GM18520 (cell line): ENCODE data around the gene NR1H3.
"Not testable (repeated sequence)": the region's sequence is repeated elsewhere in the genome, so short reads cannot be mapped to it uniquely, and the experiment has no call there.

ENCODE experiments used
- ATAC-seq: cut with Tn5 transposase; IDR thresholded peaks from one replicate; pipeline ENCODE4 v1.9.1; 2021; ENCODE audit not compliant: unreplicated experiment

The NR1H3 gene

DNA sequence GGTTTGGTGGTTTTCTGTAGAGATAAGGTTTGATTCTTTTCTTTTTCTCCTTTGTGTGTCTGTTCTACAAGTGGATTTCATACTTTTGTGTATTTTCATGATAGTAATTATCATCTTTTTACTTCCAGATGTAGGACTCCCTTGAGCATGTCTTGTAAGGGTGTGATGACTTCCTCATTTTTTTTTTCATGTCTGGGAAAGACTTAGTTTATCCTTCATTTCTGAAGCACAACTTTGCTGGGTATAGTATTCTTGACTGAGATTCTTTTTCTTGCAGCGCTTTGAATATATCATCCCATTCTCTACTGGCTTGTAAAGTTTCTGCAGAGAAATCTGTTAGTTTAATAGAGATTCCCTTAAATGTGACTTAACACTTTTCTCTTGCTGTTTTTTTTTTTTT is 45.1 kb downstream of the NR1H3 start:
- no peak for ATAC-seq

DNA sequence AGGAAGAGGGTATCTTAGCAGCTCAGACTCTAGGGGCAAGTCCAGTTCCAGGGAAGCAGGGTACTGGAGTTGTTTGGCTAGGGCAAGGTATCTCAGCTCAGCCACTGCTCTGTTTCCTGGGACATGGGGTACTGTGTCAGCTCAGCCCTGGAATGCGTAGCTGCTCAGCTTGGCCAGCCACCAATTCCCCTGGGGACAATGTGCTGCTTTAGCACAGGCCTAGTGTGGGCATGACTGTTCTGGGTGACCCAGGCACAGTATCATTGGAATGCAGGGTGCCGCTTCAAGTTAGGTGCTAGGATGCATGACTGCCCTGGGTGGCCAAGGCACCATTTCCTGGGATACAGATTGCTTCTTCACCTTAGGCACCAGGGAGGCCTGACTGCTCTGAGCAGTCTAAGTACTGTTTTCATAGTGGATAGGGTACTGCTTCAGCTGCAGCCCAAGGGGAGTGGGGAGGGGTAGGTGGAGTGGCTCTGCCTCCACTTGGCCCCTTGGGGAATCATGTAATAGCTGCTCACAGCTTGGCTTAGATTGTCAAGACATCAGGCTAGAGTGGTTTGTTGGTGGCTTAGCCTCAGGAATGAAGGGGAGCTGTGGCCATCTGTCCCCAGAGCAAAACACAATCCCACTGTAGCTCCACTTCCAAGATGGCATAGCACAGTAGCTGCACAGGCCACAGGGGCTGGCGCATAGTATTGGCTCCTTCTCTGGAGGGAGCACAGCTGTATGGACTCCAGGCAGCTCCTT is 48.1 kb downstream of the NR1H3 start:
- ATAC-seq: no peak

DNA sequence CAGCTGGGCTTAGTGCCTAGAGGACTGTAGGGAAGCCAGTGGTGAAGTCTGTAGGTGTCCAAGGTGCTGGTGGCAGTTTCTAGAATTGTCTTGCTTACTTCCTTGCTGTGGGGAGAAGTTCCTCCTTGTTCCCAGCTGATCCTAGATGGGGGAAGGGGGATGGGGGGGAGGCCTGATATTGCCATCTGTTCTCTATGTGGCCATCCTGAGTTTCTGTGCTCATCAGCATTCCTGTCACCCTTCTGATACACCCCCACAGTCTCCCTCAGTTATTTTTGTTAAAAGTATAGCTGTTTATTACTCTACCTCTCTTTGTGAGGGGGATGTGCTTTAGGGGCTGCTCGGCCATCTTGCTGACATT is 48.7 kb downstream of the NR1H3 start:
- ATAC-seq: no peak

DNA sequence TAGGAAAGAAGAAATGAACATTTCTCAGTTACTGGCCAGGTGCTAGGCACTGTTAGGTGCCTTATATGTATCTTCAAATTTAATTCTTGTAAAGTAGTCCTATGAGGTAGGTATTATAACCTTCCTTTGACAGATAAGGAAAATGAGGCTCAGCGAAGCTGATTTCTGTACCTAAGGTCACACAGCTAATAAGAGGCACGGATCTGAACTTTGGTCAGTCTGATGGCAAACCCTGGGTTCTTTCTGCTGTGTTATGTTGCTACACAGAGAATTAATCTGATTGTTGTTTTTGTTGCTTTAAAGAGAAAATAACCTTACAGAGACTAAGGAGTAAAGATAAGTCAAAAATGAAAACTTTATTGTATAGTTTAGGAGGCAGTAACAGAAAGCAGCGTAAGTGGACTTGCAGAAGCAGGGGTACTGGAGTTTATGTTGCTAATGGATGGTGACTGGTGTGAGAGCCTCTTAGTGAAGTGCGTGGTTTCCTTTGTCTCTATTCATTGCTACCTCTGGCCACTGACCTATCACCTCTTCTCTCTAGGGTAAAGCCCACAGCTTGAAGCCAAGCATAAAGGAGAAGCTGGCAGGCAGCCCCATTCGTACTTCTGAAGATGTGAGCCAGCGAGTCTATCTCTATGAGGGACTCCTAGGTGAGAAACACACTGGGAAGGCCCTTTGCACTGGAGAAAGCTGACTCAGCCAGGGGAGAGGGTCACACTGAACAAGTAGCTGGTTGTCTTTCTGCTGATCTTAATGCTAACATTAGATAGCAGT is 50.4 kb downstream of the NR1H3 start:
- ATAC-seq: no peak

DNA sequence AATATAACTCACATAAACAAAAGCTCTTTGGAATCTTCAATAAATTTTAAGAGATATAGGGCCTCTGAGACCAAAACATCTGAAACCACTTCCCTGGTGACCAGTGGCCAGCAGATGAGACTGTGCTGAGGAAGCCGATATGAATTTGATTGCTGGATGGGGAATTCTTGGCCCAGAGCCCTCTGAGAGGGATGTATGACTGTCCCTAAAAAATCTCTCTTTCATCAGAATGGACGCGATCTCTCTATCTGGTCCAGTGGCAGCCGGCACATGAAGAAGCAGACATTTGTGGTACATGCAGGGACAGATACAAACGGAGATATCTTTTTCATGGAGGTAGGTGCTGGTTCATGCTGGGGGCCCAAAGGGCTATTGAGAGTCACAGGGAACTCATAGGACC is 57.2 kb downstream of the NR1H3 start:
- no peak for ATAC-seq

DNA sequence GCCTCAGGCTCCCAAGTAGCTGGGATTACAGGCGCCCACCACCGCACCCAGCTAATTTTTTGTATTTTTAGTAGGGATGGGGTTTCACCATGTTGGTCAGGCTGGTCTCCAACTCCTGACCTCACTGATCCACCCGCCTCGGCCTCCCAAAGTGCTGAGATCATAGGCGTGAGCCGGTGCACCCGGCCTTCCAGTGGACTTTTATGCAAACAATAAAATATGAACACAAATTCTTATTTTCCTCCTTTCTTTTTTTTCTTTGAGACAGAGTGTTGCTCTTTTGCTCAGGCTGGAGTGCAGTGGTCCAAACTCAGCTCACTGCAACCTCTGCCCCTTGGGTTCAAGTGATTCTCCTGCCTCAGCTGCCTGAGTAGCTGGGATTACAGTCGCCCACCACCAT is 58.7 kb downstream of the NR1H3 start:
- not testable (repeated sequence) for ATAC-seq

DNA sequence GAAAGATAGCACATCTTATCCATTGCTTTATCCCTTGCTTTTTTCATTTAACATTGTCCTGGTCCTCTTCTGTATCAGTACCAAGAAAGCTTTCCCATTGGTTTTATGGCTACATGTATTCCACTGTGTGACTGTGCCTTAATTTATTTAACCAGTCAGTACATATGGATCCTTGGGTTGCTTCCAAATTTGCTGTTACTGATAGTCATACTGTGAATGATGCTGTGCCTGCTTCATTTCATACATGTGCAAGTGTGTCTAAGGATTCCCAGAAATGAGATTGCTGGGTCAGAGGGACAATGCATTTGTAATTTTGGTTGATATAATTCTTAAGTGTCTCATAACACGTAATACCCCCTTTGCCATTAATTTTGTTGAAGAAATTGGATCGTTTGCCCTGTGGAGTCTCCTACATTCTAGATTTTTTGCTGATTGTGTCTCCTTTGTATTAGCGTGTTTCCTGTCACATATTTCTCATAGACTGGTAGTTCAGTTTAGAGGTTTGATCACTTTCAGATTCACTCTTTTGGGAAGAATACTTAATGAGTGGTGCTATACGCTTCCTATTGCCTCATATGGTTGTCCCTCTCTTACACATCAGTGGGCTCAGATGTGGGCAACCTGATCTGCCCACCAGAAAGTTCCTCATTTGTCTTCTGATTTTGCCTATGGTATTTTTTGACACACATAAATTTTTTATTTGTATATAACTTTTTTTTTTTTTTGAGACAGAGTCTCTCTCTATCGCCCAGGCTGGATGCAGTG is 59.5 kb downstream of the NR1H3 start:
- no peak for ATAC-seq

DNA sequence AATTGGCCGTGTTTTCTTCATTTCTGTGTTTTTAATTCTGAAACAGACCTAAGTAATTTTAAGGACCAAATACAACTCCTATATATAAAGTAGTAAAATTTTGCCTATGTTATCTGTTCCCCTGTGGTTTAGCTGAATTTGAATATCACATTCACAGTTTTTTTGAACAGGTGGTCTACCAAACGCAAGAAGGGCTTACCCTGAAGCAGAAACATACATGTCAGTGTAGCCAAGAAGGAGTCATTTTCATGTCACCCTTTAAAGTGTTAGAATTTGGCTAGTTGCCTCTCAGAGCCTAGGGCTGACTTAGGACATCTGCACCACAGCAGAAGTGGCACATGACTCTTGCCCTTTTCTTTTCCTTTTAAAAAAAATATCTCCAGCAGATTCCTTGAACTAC is 60.4 kb downstream of the NR1H3 start:
- ATAC-seq: no peak
